HepG2 (cell line): ENCODE measurements around the gene GCG. TPM values are rescaled to one million over a fixed set of nuclear protein-coding genes. Genes with fewer than 3 reads are reported as not detected.

Source experiments
- CEBPG ChIP-seq: IDR thresholded peaks from 2 replicates; pipeline ENCODE4 v1.6.1; 2016
- DMAP1 ChIP-seq: IDR thresholded peaks from 2 replicates; pipeline ENCODE4 v1.6.1; 2016
- EHMT2 ChIP-seq: fragments of 200-600 bp; sonication (generic); IDR thresholded peaks from 2 replicates; pipeline ENCODE4 v1.7.0; 2017; ENCODE audit warnings: antibody characterized with exemption, low read depth, low read length, borderline replicate concordance
- HDAC1 ChIP-seq: sonication (generic); formaldehyde crosslinking; IDR thresholded peaks from 2 replicates; pipeline ENCODE4 v1.5.1; 2020; ENCODE audit warnings: mild to moderate bottlenecking, missing genetic modification reagents
- HOXA9 ChIP-seq: sonication (generic); formaldehyde crosslinking; IDR thresholded peaks from 2 replicates; pipeline ENCODE4 v1.8.1; 2022; ENCODE audit warnings: missing genetic modification reagents, mild to moderate bottlenecking, moderate library complexity, borderline replicate concordance
- KLF16 ChIP-seq, 2 experiments: sonication (generic) in 1 of 2; formaldehyde crosslinking in 1 of 2; IDR thresholded peaks; 2 replicates each; pipeline versions ENCODE4 v1.6.1 to v1.8.0; 2016 to 2023; ENCODE audit warnings: missing genetic modification reagents in 2 of 2, missing compliant biosample characterization in 1 of 2
- MED8 ChIP-seq: sonication (generic); formaldehyde crosslinking; IDR thresholded peaks from 2 replicates; pipeline ENCODE4 v1.8.1; 2023; ENCODE audit warnings: mild to moderate bottlenecking, missing genetic modification reagents; ENCODE audit not compliant: insufficient replicate concordance
- MTF2 ChIP-seq: sonication (generic); formaldehyde crosslinking; IDR thresholded peaks from 2 replicates; pipeline ENCODE4 v1.5.0; 2020; ENCODE audit warnings: missing genetic modification reagents, borderline replicate concordance
- NCOR1 ChIP-seq: fragments of 200-600 bp; sonication (generic); IDR thresholded peaks from 2 replicates; pipeline ENCODE4 v1.7.0; 2017; ENCODE audit warnings: antibody characterized with exemption, low read length, borderline replicate concordance
- NRL ChIP-seq: sonication (generic); formaldehyde crosslinking; IDR thresholded peaks from 2 replicates; pipeline ENCODE4 v1.5.0; 2020; ENCODE audit warnings: missing genetic modification reagents, mild to moderate bottlenecking, moderate library complexity, borderline replicate concordance
- POLR2G ChIP-seq: fragments of 200-400 bp; formaldehyde crosslinking; IDR thresholded peaks from 2 replicates; pipeline ENCODE4 v1.6.1; 2018; ENCODE audit warnings: mild to moderate bottlenecking, low read depth, low read length, moderate library complexity
- REXO4 ChIP-seq: sonication (generic); formaldehyde crosslinking; IDR thresholded peaks from 2 replicates; pipeline ENCODE4 v1.8.0; 2022; ENCODE audit warnings: missing genetic modification reagents, mild to moderate bottlenecking, borderline replicate concordance
- SRSF9 ChIP-seq: fragments of 200-400 bp; formaldehyde crosslinking; IDR thresholded peaks from 2 replicates; pipeline ENCODE4 v1.6.1; 2018; ENCODE audit warnings: borderline replicate concordance, mild to moderate bottlenecking, low read depth, low read length; ENCODE audit not compliant: insufficient read depth, poor library complexity, severe bottlenecking
- TBL1XR1 ChIP-seq: fragments of 150-350 bp; IDR thresholded peaks from 2 replicates; pipeline ENCODE4 v1.6.1; 2014; ENCODE audit warnings: borderline replicate concordance, low read length; ENCODE audit not compliant: partially characterized antibody
- TBP ChIP-seq: sonication (generic); formaldehyde crosslinking; IDR thresholded peaks from 2 replicates; pipeline ENCODE4 v1.5.0; 2020; ENCODE audit warnings: missing genetic modification reagents
- TEAD3 ChIP-seq: optimal IDR thresholded peaks from 2 replicates; pipeline ENCODE3; 2016; ENCODE audit warnings: borderline replicate concordance
- ZBTB38 ChIP-seq: sonication (generic); formaldehyde crosslinking; IDR thresholded peaks from 2 replicates; pipeline ENCODE4 v1.5.1; 2020; ENCODE audit warnings: mild to moderate bottlenecking, missing genetic modification reagents
- ZNF567 ChIP-seq: sonication (generic); formaldehyde crosslinking; IDR thresholded peaks from 2 replicates; pipeline ENCODE4 v1.8.1; 2023; ENCODE audit warnings: mild to moderate bottlenecking, missing genetic modification reagents, borderline replicate concordance
- ZNF660 ChIP-seq: sonication (generic); formaldehyde crosslinking; IDR thresholded peaks from 2 replicates; pipeline ENCODE4 v1.5.1; 2020; ENCODE audit warnings: mild to moderate bottlenecking, low read depth, missing genetic modification reagents, borderline replicate concordance
- ZNF720 ChIP-seq: sonication (generic); formaldehyde crosslinking; IDR thresholded peaks from 2 replicates; pipeline ENCODE4 v1.4.0; 2020; ENCODE audit warnings: missing genetic modification reagents
- ZNF780A ChIP-seq: sonication (generic); formaldehyde crosslinking; IDR thresholded peaks from 2 replicates; pipeline ENCODE4 v1.8.0; 2022; ENCODE audit warnings: mild to moderate bottlenecking, missing genetic modification reagents, moderate library complexity
- ZSCAN12 ChIP-seq: sonication (generic); formaldehyde crosslinking; IDR thresholded peaks from 2 replicates; pipeline ENCODE4 v1.9.0; 2021; ENCODE audit warnings: mild to moderate bottlenecking, missing genetic modification reagents
- polyA plus RNA-seq, 8 experiments: library from polyadenylated mRNA; depleted of rRNA in 3 of 8; stranded (reverse) in 7 of 8; unstranded in 1 of 8; fragments of >200 nt; fragmentation: Illumina TruSeq in 4 of 8; extraction: Trizol in 4 of 8; gene quantifications; 2 replicates each; pipeline versions ENCODE4 v1.2.1 to v1.2.3, GENCODE V29; 2011 to 2016; ENCODE audit warnings: low read depth in 4 of 8, missing spikeins in 1 of 8, mixed read lengths in 1 of 8; ENCODE audit not compliant: insufficient read depth in 1 of 8
- total RNA-seq, 5 experiments: library from RNA; depleted of rRNA; stranded (reverse); fragments of >200 nt; fragmentation: Illumina TruSeq; extraction: Trizol; gene quantifications; 2 replicates each; pipeline ENCODE4 v1.2.3, GENCODE V29; 2016; ENCODE audit warnings: low read depth in 1 of 5
- TF ChIP-seq, protein P1 (sequence below): sonication (generic); formaldehyde crosslinking; IDR thresholded peaks from 2 replicates; pipeline ENCODE4 v1.5.0; 2020; ENCODE audit warnings: mild to moderate bottlenecking, missing genetic modification reagents
- TF ChIP-seq, protein P2 (sequence below): sonication (generic); formaldehyde crosslinking; IDR thresholded peaks from 2 replicates; pipeline ENCODE4 v1.5.0; 2020; ENCODE audit warnings: missing genetic modification reagents, mild to moderate bottlenecking, borderline replicate concordance
- TF ChIP-seq, protein P3 (sequence below): IDR thresholded peaks from 2 replicates; pipeline ENCODE4 v1.6.1; 2016; ENCODE audit warnings: low read depth, borderline replicate concordance
- TF ChIP-seq, protein P4 (sequence below), 2 experiments: fragments of 450-650 bp in 1 of 2; sonication (generic) in 1 of 2; formaldehyde crosslinking; IDR thresholded peaks; 2 replicates each; pipeline versions ENCODE4 v1.5.0 to v1.8.0; 2020 to 2022; ENCODE audit warnings: mild to moderate bottlenecking in 1 of 2, missing genetic modification reagents in 1 of 2

The GCG gene
- total and polyA plus RNA-seq, 2 of the 13 experiments (the other 11 are each of a cell fraction or from before 2014, with no cell fraction given) = not detected

DNA sequence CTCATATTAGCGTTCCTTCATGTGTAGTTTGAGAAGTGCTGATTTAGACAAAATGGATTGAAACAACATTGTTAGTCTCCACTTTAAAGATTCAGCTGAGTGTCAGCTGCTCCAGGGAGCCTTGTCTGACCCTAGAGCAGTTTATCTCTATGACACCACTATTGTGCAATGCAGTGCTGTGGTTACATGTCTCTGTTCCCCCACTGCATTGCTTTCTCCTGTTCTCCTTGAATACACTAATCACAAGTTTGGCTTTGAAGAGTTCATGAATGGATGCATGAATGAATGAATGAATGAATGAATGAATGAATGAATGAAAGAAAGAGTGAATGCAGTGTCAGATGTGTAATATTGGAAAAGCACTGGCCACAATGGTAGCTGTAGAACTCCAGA is 38.3 kb downstream of the GCG start (continued):
- TF ChIP-seq, protein P1, sequence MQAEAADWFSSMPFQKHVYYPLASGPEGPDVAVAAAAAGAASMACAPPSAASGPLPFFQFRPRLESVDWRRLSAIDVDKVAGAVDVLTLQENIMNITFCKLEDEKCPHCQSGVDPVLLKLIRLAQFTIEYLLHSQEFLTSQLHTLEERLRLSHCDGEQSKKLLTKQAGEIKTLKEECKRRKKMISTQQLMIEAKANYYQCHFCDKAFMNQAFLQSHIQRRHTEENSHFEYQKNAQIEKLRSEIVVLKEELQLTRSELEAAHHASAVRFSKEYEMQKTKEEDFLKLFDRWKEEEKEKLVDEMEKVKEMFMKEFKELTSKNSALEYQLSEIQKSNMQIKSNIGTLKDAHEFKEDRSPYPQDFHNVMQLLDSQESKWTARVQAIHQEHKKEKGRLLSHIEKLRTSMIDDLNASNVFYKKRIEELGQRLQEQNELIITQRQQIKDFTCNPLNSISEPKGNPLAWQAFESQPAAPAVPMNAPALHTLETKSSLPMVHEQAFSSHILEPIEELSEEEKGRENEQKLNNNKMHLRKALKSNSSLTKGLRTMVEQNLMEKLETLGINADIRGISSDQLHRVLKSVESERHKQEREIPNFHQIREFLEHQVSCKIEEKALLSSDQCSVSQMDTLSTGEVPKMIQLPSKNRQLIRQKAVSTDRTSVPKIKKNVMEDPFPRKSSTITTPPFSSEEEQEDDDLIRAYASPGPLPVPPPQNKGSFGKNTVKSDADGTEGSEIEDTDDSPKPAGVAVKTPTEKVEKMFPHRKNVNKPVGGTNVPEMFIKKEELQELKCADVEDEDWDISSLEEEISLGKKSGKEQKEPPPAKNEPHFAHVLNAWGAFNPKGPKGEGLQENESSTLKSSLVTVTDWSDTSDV (CRISPR knock-in tag) = no peak
- TF ChIP-seq SRSF9 = no peak
- TF ChIP-seq MTF2 = no peak
- no peak for TF ChIP-seq ZNF720 (CRISPR knock-in tag)
- TF ChIP-seq, protein P2, sequence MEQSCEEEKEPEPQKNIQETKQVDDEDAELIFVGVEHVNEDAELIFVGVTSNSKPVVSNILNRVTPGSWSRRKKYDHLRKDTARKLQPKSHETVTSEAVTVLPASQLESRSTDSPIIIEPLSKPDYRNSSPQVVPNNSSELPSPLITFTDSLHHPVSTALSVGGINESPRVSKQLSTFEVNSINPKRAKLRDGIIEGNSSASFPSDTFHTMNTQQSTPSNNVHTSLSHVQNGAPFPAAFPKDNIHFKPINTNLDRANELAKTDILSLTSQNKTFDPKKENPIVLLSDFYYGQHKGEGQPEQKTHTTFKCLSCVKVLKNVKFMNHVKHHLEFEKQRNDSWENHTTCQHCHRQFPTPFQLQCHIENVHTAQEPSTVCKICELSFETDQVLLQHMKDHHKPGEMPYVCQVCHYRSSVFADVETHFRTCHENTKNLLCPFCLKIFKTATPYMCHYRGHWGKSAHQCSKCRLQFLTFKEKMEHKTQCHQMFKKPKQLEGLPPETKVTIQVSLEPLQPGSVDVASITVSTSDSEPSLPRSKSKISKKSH (CRISPR knock-in tag) = no peak
- peak; percentile 66; the same call in 1 of the 2 replicates for TF ChIP-seq NCOR1
- TF ChIP-seq KLF16 (CRISPR knock-in tag; IDR thresholded peaks at IDR 0.05) = peak in 1 of 2 experiments; percentile 78; a peak in 2 of 4 replicates
- no peak for TF ChIP-seq POLR2G
- no peak for TF ChIP-seq TBP (CRISPR knock-in tag)
- TF ChIP-seq, protein P3, sequence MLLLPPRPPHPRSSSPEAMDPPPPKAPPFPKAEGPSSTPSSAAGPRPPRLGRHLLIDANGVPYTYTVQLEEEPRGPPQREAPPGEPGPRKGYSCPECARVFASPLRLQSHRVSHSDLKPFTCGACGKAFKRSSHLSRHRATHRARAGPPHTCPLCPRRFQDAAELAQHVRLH (CRISPR knock-in tag) = peak; percentile 55; the same call in 1 of the 2 replicates
- TF ChIP-seq REXO4 = no peak
- peak; percentile 73; the same call in 1 of the 2 replicates for TF ChIP-seq DMAP1 (CRISPR knock-in tag)
- TF ChIP-seq NRL (CRISPR knock-in tag) = no peak
- TF ChIP-seq ZNF660 (CRISPR knock-in tag) = no peak
- no peak for TF ChIP-seq HOXA9
- no peak for TF ChIP-seq MED8
- TF ChIP-seq TEAD3 = peak; percentile 89
- peak; percentile 100 for TF ChIP-seq CEBPG (CRISPR knock-in tag)
- peak; percentile 50 for TF ChIP-seq TBL1XR1
- no peak for TF ChIP-seq ZNF567 (CRISPR knock-in tag)
- peak; percentile 63; the same call in 1 of the 2 replicates for TF ChIP-seq EHMT2
- TF ChIP-seq ZNF780A (CRISPR knock-in tag) = no peak
- no peak for TF ChIP-seq ZBTB38 (CRISPR knock-in tag)
- no peak for TF ChIP-seq ZSCAN12 (CRISPR knock-in tag)
- TF ChIP-seq, protein P4, sequence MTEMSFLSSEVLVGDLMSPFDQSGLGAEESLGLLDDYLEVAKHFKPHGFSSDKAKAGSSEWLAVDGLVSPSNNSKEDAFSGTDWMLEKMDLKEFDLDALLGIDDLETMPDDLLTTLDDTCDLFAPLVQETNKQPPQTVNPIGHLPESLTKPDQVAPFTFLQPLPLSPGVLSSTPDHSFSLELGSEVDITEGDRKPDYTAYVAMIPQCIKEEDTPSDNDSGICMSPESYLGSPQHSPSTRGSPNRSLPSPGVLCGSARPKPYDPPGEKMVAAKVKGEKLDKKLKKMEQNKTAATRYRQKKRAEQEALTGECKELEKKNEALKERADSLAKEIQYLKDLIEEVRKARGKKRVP (CRISPR knock-in tag; IDR thresholded peaks at IDR 0.05) = peak in 1 of 2 experiments; percentile 98; a peak in 2 of 4 replicates
- TF ChIP-seq HDAC1 (CRISPR knock-in tag) = peak; percentile 49
